CD4-positive, CD25-positive, alpha-beta regulatory T cell (primary cell): ENCODE data around the gene DUS3L. TPM values are rescaled to one million over a fixed set of nuclear protein-coding genes. Genes with fewer than 3 reads are reported as not detected.

Experiments used
- ATAC-seq, 2 donors: fragments of 150-1000 bp; cut with Tn5 transposase; one replicate each; pipeline ENCODE4 v1.10.0; 2021; ENCODE audit warnings: low read depth in 2 of 2, moderate number of reproducible peaks in 2 of 2, moderate library complexity in 1 of 2
- DNase-seq, 3 donors: peaks; one replicate each; pipeline versions ENCODE4 v3.0.0 to v3.0.0-alpha.2; 2012 to 2022; ENCODE audit warnings: mixed read lengths in 1 of 3
- H3K27ac ChIP-seq: one replicate; pipeline ENCODE4 v1.7.0; 2013; ENCODE audit warnings: mild to moderate bottlenecking, low read length; ENCODE audit not compliant: insufficient read depth, poor library complexity, severe bottlenecking
- H3K27me3 ChIP-seq: one replicate; pipeline ENCODE4 v1.7.0; 2013; ENCODE audit warnings: low read length; ENCODE audit not compliant: control insufficient read depth, insufficient read depth
- H3K36me3 ChIP-seq: one replicate; pipeline ENCODE4 v1.7.0; 2013; ENCODE audit warnings: mild to moderate bottlenecking, low read length, moderate library complexity; ENCODE audit not compliant: control insufficient read depth, insufficient read depth
- H3K4me1 ChIP-seq: 2 replicates; pipeline ENCODE4 v1.7.0; 2013; ENCODE audit warnings: mild to moderate bottlenecking, low read length; ENCODE audit not compliant: insufficient read depth, control insufficient read depth, poor library complexity, severe bottlenecking
- H3K4me3 ChIP-seq: one replicate; pipeline ENCODE4 v1.7.0; 2013; ENCODE audit warnings: low read depth, mild to moderate bottlenecking, low read length, moderate library complexity
- H3K9me3 ChIP-seq, 2 experiments: 1 replicate in 1 of 2; 2 replicates in 1 of 2; pipeline ENCODE4 v1.7.0; 2013; ENCODE audit warnings: low read length in 2 of 2, mild to moderate bottlenecking in 1 of 2, moderate library complexity in 1 of 2; ENCODE audit not compliant: control insufficient read depth in 2 of 2
- H3K27ac Mint-ChIP-seq, 3 donors: one replicate each; pipeline ENCODE4 v1.8.0; 2020 to 2022; ENCODE audit warnings: mild to moderate bottlenecking in 3 of 3, mixed read lengths in 3 of 3, moderate library complexity in 2 of 3
- H3K27me3 Mint-ChIP-seq: one replicate; pipeline ENCODE4 v1.8.0; 2022; ENCODE audit warnings: mild to moderate bottlenecking, mixed read lengths
- H3K36me3 Mint-ChIP-seq: one replicate; pipeline ENCODE4 v1.8.0; 2020; ENCODE audit warnings: mixed read lengths
- H3K4me1 Mint-ChIP-seq, 4 donors: one replicate each; pipeline ENCODE4 v1.8.0; 2020 to 2022; ENCODE audit warnings: mixed read lengths in 4 of 4, mild to moderate bottlenecking in 1 of 4
- H3K4me3 Mint-ChIP-seq, 4 donors: one replicate each; pipeline ENCODE4 v1.8.0; 2020 to 2022; ENCODE audit warnings: mild to moderate bottlenecking in 4 of 4, mixed read lengths in 4 of 4, moderate library complexity in 3 of 4
- H3K9me3 Mint-ChIP-seq, 7 donors: one replicate each; pipeline ENCODE4 v1.8.0; 2020 to 2022; ENCODE audit warnings: mixed read lengths in 7 of 7, mild to moderate bottlenecking in 3 of 7, moderate library complexity in 2 of 7
- polyA plus RNA-seq, 4 donors: library from polyadenylated mRNA; unstranded; fragments of 300-500 nt; fragmentation: Illumina TruSeq; gene quantifications; one replicate each; pipeline ENCODE4 v1.2.3, GENCODE V29; 2021
- total RNA-seq: library from RNA; stranded (reverse); gene quantifications from one replicate; pipeline ENCODE4 v1.2.3, GENCODE V29; 2022

Gene DUS3L
- total and polyA plus RNA-seq, 5 donors from 2014 or later: 25.4 to 129 (median 34.0) TPM

DNA sequence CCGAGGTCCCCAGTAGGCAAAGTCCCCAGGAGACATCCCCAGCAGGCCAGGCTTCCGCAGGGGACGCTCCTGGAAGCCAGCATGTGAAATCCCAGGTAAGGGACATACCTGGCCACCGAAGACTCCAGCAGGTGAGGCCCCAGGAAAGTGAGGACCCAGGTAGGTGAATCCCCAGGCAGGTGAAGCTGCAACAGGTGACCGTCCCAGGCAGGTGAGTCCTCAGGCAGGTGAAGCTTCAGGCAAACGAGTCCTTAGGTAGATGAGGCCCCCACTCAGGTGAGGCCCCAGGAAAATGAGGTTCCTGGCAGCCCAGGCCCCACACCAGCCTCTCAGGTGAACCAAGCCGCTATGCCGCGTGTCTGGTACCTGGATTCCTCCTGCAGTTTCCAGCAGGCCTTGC, 40.2 kb upstream of the DUS3L start:
- H3K9me3 Mint-ChIP-seq: peaks cover 0 to 3% (median 0%) of the 10 kb centered on the region in 7 donors

DNA sequence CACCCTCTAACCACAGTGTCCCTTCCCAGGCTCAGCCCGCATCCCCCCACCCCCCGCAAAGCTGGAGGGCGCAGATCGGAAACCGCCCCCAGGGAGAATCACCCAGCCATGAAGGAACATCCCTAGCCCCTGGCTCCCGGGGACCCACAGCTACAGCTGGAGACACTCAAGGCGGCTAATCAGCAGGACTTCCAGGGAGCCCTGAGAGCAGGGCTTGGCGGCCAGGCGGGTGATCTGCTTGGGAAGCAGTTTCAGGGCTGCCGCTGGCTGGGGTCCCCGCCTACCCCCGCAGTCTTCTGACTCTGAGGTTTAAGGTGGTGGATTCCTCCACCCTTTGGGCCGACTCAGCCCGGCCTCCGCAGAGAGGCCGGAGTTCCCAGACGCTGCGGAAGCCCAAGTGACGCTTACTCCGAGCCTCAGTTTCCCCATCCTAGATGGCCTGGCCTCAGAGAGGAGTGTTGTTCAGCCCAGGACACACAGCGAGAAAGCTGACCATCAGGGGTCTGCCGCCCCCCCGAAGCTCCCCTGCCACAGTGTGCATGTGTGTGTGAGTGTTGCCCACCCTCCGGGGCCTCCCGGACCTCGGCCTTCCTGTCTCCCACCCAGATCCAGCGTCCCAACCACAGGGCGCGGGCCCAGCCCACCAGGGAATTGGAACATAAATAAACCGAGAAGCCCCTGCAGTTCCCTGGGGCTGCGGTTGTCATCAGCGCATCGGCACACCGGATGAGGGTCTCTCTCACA, 38.8 kb upstream of the DUS3L start:
- Histone ChIP-seq H3K4me3 (no peak overlapping the region), H3K27me3 (no peaks in the 10 kb centered on the region), H3K9me3 (no peaks in the 10 kb centered on the region), H3K36me3 (no peaks in the 10 kb centered on the region), H3K27ac (no peak overlapping the region), H3K4me1 (peaks cover 15% of the 10 kb centered on the region)
- H3K27ac Mint-ChIP-seq: peak overlapping the region in 1 of 3 donors; percentile 76
- peaks cover 0 to 3% (median 0%) of the 10 kb centered on the region in 7 donors for H3K9me3 Mint-ChIP-seq
- peaks cover 7% of the 10 kb centered on the region for H3K27me3 Mint-ChIP-seq
- ATAC-seq (no peak), DNase-seq (no peak)
- no peaks in the 10 kb centered on the region for H3K36me3 Mint-ChIP-seq
- H3K4me1 Mint-ChIP-seq: peaks cover 0 to 13% (median 4%) of the 10 kb centered on the region in 4 donors
- H3K4me3 Mint-ChIP-seq: peak overlapping the region in 2 of 4 donors; percentile 22 to 36

More for the DNA sequence above, 40.2 kb upstream of the DUS3L start:
- no peaks in the 10 kb centered on the region for H3K36me3 ChIP-seq
- H3K4me3 ChIP-seq: no peak overlapping the region
- Mint-ChIP-seq H3K27me3 (peaks cover 10% of the 10 kb centered on the region), H3K27ac (no peak overlapping the region), H3K36me3 (no peaks in the 10 kb centered on the region), H3K4me3 (no peak overlapping the region), H3K4me1 (peaks cover 0 to 13% (median 4%) of the 10 kb centered on the region in 4 donors)
- H3K27me3 ChIP-seq: no peaks in the 10 kb centered on the region
- peaks cover 15% of the 10 kb centered on the region for H3K4me1 ChIP-seq
- ATAC-seq (no peak), DNase-seq (no peak)
- no peaks in the 10 kb centered on the region for H3K9me3 ChIP-seq
- H3K27ac ChIP-seq: no peak overlapping the region

DNA sequence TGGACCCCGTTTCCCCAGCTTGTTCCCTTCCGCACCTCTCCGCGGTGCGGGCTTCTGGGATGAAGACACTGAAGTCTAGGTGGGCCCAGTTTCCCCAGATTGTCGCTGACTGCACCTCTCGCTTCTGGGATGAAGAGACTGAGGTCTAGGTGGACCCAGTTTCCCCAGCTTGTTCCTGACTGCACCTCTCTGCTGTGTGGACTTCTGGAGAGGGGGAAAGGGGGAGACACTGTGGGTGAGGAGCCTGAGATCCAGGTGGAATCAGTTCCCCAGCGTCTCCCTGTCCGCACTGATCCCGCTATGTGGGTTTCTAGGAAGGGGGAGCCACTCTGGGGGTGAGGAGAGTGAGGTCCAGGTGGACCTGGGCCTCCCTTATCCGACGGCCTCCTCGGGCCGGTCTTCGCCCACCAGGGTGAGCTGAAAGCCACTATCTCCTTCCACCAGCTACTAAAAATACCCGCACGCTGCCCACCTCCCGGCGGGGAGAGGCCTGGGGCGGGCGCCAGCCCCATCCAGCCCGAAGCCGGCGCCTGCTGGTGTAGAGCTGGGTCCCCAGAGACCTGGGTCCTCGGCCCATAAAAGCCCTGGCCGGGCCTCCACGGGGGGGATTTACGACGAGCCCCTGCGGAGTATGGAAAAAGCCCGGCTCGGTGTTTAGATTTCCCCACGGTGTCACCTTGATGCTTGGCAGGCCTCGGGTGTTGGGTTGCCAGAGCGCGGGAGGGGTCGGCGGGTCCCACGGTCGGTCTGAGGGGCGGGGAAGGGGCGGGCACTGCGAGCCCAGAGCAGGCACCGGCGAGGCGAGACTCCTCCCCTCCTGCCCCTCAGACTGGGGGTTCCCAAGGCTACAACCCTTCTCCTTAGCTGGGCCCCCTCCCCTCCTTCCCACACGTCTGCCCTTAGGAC, 38.0 kb upstream of the DUS3L start:
- no peaks in the 10 kb centered on the region for H3K36me3 Mint-ChIP-seq
- ATAC-seq (no peak), DNase-seq (peak in 1 of 3 donors; percentile 8)
- H3K9me3 Mint-ChIP-seq: peaks cover 0 to 3% (median 0%) of the 10 kb centered on the region in 7 donors
- peak overlapping the region; percentile 88 to 96 (median 96) for H3K4me3 Mint-ChIP-seq
- H3K4me3 ChIP-seq: peak overlapping the region; percentile 56
- peaks cover 15% of the 10 kb centered on the region for H3K4me1 ChIP-seq
- H3K27me3 Mint-ChIP-seq: peaks cover 2% of the 10 kb centered on the region
- H3K4me1 Mint-ChIP-seq: peaks cover 0 to 13% (median 4%) of the 10 kb centered on the region in 4 donors
- H3K36me3 ChIP-seq: no peaks in the 10 kb centered on the region
- peak overlapping the region; percentile 93 to 98 (median 95) for H3K27ac Mint-ChIP-seq
- peak overlapping the region; percentile 63 for H3K27ac ChIP-seq
- no peaks in the 10 kb centered on the region for H3K9me3 ChIP-seq
- H3K27me3 ChIP-seq: no peaks in the 10 kb centered on the region

DNA sequence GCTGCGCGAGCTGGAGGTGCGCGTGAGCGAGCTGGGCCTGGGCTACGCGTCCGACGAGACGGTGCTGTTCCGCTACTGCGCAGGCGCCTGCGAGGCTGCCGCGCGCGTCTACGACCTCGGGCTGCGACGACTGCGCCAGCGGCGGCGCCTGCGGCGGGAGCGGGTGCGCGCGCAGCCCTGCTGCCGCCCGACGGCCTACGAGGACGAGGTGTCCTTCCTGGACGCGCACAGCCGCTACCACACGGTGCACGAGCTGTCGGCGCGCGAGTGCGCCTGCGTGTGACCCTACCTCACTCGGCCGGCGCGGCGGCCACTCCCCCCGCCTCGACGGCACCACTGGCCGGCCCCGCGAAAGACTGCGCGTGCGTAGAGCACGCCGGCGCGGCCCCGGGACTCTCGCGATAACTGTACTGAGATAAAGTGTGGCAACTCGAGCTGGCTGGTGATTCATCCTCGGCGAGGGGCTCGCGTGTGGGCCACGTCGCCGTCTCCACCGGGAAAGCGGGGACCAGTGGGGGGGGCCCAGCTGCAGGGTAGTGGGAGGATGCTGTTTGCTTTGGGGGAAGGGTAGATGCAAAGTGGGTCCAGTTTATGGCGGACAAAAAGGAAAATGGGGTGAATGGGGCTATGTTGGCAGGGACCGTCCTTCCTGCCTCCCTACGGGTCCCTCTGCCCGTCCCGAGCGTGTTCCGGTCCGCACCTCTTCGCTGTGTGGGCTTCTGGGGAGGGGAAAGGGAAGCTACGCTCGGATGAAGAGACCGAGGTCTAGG, 37.1 kb upstream of the DUS3L start:
- H3K4me3 Mint-ChIP-seq: peak overlapping the region; percentile 88 to 96 (median 96)
- no peaks in the 10 kb centered on the region for H3K9me3 ChIP-seq
- H3K4me1 Mint-ChIP-seq: peaks cover 0 to 13% (median 4%) of the 10 kb centered on the region in 4 donors
- H3K27me3 Mint-ChIP-seq: no peaks in the 10 kb centered on the region
- H3K27me3 ChIP-seq: no peaks in the 10 kb centered on the region
- H3K36me3 Mint-ChIP-seq: no peaks in the 10 kb centered on the region
- H3K27ac ChIP-seq: peak overlapping the region; percentile 63
- H3K9me3 Mint-ChIP-seq: peaks cover 0 to 6% (median 0%) of the 10 kb centered on the region in 7 donors
- H3K36me3 ChIP-seq: no peaks in the 10 kb centered on the region
- H3K27ac Mint-ChIP-seq: peak overlapping the region; percentile 93 to 98 (median 95)
- peak; percentile 87 to 91 (median 89) for DNase-seq
- ATAC-seq: peak; percentile 69 to 74
- H3K4me1 ChIP-seq: peaks cover 15% of the 10 kb centered on the region
- H3K4me3 ChIP-seq: peak overlapping the region; percentile 56

DNA sequence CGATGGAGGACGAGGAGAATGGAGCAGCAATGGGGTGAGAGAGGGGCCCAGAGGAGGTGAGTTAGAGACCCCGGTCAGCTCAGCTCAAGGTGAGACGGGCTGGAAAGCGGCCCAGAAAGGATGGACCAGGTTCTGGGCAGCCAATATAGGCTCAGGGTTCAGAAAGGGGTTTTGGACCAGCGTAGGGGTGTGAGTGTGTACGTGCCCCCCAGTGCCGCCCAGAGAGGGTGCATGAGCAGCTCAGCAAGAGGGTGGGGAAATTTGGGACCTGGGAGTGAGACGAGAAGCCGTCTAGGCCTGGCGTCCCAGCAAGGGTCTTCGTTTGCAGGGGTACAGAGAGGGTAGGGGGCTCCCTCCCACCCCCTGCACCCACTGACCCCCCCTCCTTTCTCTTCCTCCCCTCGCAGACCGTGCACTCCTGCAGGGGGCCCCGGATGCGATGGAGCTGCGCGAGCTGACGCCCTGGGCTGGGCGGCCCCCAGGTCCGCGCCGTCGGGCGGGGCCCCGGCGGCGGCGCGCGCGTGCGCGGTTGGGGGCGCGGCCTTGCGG, 36.5 kb upstream of the DUS3L start:
- no peaks in the 10 kb centered on the region for H3K27me3 Mint-ChIP-seq
- Histone ChIP-seq H3K36me3 (no peaks in the 10 kb centered on the region), H3K4me3 (no peak overlapping the region), H3K9me3 (no peaks in the 10 kb centered on the region), H3K27ac (peak overlapping the region; percentile 23), H3K4me1 (peaks cover 15% of the 10 kb centered on the region), H3K27me3 (no peaks in the 10 kb centered on the region)
- H3K4me1 Mint-ChIP-seq: peaks cover 0 to 13% (median 4%) of the 10 kb centered on the region in 4 donors
- H3K4me3 Mint-ChIP-seq: peak overlapping the region; percentile 85 to 92 (median 87)
- H3K9me3 Mint-ChIP-seq: peaks cover 0 to 5% (median 0%) of the 10 kb centered on the region in 7 donors
- peak overlapping the region; percentile 79 to 93 (median 92) for H3K27ac Mint-ChIP-seq
- no peaks in the 10 kb centered on the region for H3K36me3 Mint-ChIP-seq
- ATAC-seq: no peak
- DNase-seq: no peak

DNA sequence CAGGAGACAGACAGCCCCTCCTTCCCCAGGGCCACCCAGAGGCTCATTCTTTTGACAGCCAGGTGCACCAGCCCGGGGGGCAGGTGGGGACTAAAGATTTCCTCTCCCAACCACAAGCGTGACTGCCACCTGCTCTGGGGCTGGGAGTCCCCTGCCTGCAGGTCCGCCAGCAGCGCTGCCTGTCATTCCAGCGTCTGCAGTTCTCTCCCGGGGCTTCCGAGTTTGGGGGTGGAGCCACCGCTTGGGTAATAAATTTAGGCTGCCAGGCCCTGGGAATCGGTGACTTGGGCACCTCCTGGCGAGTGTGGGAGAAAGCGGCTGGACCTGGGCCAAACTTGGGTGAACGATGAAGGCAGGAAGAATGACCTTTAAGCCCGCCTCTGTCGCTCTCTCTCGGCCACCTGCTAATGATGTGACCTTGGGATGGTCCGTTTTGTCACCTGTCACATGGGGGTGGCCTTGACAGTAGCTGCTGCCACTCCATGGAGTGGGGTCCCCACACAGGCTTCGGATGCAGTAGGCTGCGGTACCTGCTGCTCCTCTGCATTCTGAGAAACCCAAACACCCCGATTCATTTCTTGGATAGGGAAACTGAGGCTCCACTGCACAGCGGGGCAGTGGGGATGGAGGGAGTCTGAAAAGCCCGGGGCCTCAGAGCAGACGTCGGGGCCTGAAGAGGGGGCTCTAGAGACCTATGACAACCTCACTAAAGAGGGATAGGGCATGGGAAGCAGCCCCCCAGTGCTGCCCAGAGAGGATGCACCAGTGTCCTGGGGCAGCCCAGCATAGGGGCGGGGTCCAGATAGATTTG, 35.8 kb upstream of the DUS3L start:
- H3K4me3 Mint-ChIP-seq: peak overlapping the region; percentile 85 to 92 (median 87)
- no peaks in the 10 kb centered on the region for H3K27me3 Mint-ChIP-seq
- peaks cover 0 to 13% (median 4%) of the 10 kb centered on the region in 4 donors for H3K4me1 Mint-ChIP-seq
- DNase-seq (peak in 1 of 3 donors; percentile 21), ATAC-seq (no peak)
- Histone ChIP-seq H3K9me3 (no peaks in the 10 kb centered on the region), H3K27me3 (no peaks in the 10 kb centered on the region), H3K36me3 (no peaks in the 10 kb centered on the region), H3K27ac (no peak overlapping the region), H3K4me1 (peaks cover 15% of the 10 kb centered on the region), H3K4me3 (no peak overlapping the region)
- peaks cover 0 to 5% (median 0%) of the 10 kb centered on the region in 7 donors for H3K9me3 Mint-ChIP-seq
- H3K36me3 Mint-ChIP-seq: no peaks in the 10 kb centered on the region
- peak overlapping the region; percentile 79 to 93 (median 92) for H3K27ac Mint-ChIP-seq
